GM12801 (cell line): ENCODE measurements around the gene HDDC3.

Experiments used
- CTCF ChIP-seq: IDR thresholded peaks from one replicate; pipeline ENCODE4 v1.5.1; 2011; ENCODE audit warnings: control low read depth; ENCODE audit not compliant: insufficient read length; ENCODE audit errors: extremely low read depth

Gene HDDC3

DNA sequence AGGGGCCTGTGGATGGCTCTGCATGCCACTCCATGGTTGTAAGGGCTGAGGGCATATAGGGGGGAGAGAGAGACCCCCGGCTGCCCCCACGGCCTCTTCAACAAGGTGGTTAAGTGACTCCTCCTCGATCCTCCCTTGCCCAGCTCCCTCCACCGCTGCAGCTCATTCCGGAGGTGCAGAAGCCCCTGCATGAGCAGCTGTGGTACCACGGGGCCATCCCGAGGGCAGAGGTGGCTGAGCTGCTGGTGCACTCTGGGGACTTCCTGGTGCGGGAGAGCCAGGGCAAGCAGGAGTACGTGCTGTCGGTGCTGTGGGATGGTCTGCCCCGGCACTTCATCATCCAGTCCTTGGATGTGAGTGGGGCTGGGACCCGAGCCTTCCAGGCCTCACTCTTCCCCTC is 41.5 kb downstream of the HDDC3 start:
- TF ChIP-seq CTCF, result no peak

DNA sequence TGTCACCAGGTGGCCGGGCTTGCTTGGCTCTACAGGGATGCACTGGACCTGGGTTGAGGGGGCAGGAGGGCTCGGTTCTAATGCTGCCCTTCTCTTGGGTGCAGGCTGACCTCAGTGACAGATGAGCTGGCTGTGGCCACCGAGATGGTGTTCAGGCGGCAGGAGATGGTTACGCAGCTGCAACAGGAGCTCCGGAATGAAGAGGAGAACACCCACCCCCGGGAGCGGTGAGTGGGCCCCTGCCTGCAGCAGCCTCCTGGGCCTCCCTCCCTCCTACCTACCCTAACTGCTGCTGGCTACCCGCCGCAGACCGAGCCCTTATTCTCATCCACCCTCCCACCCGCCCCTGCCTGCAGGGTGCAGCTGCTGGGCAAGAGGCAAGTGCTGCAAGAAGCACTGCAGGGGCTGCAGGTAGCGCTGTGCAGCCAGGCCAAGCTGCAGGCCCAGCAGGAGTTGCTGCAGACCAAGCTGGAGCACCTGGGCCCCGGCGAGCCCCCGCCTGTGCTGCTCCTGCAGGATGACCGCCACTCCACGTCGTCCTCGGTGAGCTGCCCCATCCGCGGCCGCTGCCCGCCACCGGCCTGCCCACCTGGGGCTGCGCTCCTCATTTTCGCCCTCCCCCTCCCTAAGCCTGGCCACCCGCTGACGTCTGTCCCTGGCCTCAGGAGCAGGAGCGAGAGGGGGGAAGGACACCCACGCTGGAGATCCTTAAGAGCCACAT is 42.5 kb downstream of the HDDC3 start:
- no peak for TF ChIP-seq CTCF

GRCh38 chr15:90889313-90889730 is 43.0 kb downstream of the HDDC3 start:
- TF ChIP-seq CTCF, result no peak

DNA sequence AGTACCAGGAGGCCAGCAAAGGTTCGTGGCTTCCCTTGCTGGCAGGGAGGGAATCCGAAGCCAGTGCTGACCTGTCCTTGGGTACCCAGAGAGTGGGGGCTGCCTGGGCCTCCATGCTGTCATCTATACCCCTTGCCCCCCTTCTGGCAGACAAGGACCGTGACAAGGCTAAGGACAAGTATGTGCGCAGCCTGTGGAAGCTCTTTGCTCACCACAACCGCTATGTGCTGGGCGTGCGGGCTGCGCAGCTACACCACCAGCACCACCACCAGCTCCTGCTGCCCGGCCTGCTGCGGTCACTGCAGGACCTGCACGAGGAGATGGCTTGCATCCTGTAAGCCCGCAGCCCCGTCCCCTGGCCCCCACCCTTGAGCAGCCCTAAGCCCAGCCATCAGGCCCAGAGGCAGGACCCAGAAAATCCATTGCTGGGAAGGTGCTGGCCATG is 45.3 kb downstream of the HDDC3 start:
- no peak for TF ChIP-seq CTCF

GRCh38 chr15:90886291-90886614 is 46.1 kb downstream of the HDDC3 start:
- no peak for TF ChIP-seq CTCF

GRCh38 chr15:90885432-90886290 is 46.7 kb downstream of the HDDC3 start:
- TF ChIP-seq CTCF, result no peak

DNA sequence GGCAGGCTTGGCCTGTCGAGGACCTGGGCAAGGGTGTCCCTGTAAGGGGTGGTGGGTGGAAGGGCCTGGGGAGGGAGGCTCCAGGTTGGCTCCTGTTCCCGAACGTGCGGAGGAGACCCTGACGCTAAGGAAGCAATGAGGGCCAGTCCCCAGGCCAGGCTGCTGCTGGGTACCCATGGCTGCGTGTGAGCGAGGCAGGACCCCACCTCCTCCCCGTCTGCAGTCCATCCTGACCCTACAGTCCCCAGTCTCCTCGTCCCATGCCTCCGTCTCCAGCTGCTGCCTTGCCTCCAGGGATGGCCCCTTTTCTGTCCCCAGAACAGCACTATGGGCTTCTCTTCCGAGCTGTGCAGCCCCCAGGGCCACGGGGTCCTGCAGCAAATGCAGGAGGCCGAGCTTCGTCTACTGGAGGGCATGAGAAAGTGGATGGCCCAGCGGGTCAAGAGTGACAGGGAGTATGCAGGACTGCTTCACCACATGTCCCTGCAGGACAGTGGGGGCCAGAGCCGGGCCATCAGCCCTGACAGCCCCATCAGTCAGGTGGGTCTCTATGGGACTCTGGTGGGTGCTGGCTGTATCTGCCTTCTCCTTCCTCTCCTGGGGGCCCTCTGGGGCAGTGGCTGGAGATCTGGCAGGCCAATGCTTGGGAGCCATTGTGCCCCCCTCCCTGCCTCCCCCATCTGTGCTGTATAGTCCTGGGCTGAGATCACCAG is 47.5 kb downstream of the HDDC3 start:
- TF ChIP-seq CTCF, result no peak
